NCI-H2196 treated with DMSO at 0.1 percent for 48 hours (cell line): ENCODE results near the gene ARHGAP35.
A peak's percentile ranks its signal among the peaks of the same experiment; 100 is the strongest.
"Not testable (repeated sequence)": the region's sequence is repeated elsewhere in the genome, so short reads cannot be mapped to it uniquely, and the experiment has no call there.

ENCODE experiments used
- DNase-seq: peaks from one replicate; lab custom pipeline; 2025; ENCODE audit not compliant: unreplicated experiment; lab: John Stamatoyannopoulos, UW

The ARHGAP35 gene

DNA sequence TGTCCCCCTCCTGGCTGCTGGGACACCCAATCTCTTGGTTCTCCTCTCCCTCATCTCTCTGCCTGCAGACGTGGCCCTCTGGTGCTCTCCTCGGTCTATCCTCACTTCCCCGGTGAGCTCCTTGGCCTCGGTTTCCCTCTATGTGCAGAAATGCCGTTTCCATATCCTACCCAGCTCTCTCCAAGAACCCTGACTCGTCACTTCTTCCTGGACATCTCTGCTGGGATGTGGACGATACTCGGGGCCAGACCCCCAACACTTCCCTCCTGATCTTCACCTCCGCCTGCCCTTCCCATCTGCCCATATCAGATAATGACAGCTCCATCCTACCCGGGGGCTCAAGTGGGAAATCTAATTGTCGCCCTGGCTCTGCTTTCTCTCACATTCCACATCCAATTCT is 18.0 kb upstream of the ARHGAP35 start:
- DNase-seq, result no peak

- DNase-seq, result no peak
Observed at GRCh38 chr19:46844067-46844489, 16.7 kb upstream of the ARHGAP35 start.

DNA sequence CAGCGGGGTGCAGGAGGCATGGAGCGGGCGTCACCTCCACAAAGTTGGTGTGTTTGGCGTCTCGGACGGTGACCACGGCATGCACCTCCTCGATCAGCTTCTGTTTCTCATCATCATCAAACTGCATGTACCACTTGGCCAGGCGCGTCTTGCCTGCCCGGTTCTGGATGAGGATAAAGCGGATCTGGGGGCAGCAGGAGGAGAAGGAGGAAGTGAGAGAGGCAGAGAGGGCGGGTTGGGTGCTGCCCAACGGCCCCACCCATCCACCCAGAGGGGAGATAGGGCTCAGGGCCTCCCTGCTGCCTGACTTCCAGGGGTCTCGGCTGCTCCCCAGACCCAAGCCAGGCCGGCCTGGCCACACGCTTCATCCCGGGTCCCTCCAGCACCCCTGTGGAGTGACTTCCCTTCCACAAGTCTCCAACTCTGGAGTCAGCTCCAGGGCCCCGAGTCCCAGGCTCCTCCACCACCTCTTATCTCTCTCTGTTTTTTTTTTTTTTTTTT is 14.8 kb upstream of the ARHGAP35 start:
- DNase-seq, result no peak

DNA sequence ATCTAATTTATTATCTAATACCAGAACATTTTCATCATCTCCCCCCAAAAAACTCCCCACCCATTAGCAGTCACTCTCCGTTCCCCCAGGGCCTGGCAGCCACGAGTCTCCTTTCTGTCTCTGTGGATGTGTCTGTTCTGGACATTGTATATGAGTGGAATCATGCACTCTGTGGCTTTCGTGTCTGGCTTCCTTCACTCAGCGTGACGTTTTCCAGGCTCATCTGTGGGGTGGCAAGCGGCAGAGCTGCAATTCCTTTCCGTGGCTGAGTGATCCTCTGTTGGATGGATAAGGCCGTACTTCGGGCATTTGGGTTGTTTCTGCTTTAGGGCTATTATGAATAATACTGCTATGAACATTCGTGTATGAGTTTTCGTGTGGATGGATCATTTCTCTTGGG is 13.3 kb upstream of the ARHGAP35 start:
- DNase-seq, result no peak

GRCh38 chr19:46848389-46848788 is 12.4 kb upstream of the ARHGAP35 start:
- DNase-seq, result no peak

- DNase-seq, result no peak
Observed at GRCh38 chr19:46849610-46850009, 11.2 kb upstream of the ARHGAP35 start.

DNA sequence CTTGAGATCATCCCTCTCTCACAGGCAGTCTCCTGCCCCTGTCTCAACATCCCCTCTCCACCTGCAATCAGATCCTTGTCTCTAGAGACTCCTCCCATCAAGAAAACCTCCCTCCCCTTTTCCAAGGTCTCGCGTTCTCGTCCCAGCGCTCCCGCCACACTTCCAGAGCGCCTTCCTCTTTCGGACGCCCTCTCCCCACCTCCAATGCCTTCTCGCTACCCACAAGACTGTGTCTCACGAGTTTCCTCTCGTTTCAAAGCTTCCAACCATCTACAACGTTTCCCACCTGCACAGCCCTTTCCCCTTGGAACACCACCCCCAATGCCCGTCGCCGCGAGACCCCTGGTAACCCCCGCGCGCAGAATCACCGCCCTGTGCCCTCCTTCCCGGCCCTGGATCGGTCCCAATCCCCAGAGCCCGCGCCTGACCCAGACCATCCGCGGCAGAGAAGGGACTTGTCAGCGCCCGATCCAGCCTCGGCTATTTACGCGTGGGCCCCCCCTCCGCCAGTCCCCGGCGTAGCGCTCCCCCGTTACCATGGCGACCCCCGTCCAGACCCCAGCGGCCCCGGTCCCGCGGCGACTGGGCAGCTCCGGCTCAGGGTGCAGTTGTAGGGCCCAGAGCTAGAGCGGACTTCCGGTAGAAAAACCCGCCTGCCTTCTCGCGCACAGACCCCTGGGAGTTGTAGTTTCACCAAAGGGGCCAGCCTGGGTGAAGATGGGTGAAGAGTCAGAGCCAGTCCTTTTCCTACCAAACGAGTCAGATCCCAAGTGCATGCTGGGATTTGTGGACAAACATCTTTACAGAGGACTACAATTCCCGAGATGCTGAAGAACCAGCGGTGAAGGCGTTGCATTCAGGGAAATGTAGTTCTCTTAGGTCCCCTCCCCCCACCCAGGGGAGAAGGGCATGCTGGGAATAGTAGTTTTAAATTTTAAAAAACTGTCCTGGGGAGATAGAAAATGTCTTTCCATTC is 10.3 kb upstream of the ARHGAP35 start, which contains the start of gene AP2S1:
AP2S1 (minus strand) TSS at position 619 of the 976 bp plus-strand sequence; CDS start at position 539, 80 bp downstream.
- peak; percentile 98 for DNase-seq

GRCh38 chr19:46852830-46853229 is 8.0 kb upstream of the ARHGAP35 start:
- DNase-seq, result no peak

- DNase-seq, result not testable (repeated sequence)
Observed at GRCh38 chr19:46854698-46855097, 6.1 kb upstream of the ARHGAP35 start.

GRCh38 chr19:46856062-46857022 is 4.5 kb upstream of the ARHGAP35 start:
- no peak for DNase-seq

- DNase-seq, result peak; percentile 95
Observed at GRCh38 chr19:46859637-46860124, 1.1 kb upstream of the ARHGAP35 start.

- peak; percentile 98 for DNase-seq
Observed at GRCh38 chr19:46860125-46860845, 512 bp upstream of the ARHGAP35 start.

GRCh38 chr19:46861691-46862502 is 1.1 kb downstream of the ARHGAP35 start:
- DNase-seq, result no peak

- DNase-seq, result no peak
Observed at GRCh38 chr19:46862503-46862834, 1.7 kb downstream of the ARHGAP35 start.

- no peak for DNase-seq
Observed at GRCh38 chr19:46862974-46863632, 2.3 kb downstream of the ARHGAP35 start.

DNA sequence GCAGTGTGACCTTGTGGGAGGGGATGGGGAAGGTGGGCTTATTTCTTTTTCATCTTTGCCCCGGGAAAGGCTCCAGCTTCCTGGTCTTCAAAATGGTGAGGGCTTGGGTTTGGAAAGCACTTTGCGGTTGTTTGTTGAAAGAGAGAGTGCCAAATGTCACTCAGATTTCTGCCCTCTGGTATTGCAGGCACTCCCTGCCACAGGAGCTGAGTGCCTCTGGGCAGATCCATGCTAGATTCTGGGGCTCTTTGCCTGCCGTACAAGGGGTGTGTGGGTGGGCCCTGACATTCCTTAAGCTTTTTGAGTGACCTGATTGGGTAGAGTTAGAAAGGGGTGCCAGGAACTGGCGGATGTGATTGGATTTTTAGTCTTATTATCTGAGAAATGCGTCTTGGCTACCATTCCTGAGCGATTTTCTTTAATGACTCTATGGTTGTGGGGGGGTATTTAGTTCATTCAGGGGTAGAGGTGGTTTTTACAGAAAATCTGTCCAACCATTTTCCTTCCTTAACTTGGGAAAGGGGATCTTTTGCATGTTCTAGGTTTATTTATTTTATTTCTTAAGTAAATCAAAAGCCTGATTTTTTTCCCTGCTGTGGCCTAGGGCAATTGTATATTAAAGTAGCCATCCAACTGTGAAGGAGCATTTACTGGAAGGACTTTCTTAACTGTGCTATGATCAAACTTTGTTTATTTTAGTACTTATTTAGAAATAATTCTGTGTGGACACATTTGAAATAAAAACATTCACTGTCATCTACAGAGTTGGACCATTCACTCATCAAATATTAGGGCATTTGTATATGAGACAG is 3.2 kb downstream of the ARHGAP35 start:
- peak; percentile 33 for DNase-seq

DNA sequence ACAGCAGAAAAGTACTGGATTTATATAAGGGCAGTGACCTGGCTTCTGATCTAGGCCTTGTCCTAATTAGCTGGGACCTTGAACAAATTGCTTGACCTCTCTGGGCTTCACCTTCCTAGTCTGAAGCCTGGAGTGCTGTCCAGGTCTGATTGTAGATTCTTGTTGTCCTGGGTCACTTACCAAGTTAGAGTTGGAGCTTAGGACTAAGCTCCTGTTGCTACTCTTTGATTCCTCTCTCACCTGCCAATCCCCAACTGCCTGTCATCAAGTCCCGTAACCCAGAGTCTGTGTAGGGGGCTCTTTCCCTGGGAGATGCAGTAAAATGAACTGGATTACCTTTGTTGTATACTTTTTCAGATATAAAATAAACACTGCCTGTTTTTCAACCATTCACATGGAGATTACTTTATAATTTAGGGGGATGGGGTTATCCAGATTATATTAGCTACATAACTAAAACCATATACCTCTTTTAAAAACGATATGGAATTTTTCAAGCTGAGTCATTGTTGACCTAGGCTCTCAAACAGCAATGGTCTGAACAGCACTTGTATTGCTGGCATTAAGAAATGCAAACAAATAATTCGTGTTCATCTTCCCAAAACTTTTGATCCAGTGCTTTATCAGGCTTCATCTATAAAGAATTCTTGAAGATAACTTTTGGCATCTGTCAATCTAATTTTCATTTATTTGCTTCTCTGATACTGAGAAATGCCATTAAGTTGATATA is 5.8 kb downstream of the ARHGAP35 start:
- DNase-seq, result no peak

- no peak for DNase-seq
Observed at GRCh38 chr19:46867170-46867569, 6.4 kb downstream of the ARHGAP35 start.
